H9 (cell line): ENCODE data around the gene INSYN2A. TPM values are rescaled to one million over a fixed set of nuclear protein-coding genes. Genes with fewer than 3 reads are reported as not detected.

ENCODE experiments used
- DNase-seq: peaks from one replicate; pipeline ENCODE4 v3.0.0-alpha.2; 2017
- H2AFZ ChIP-seq: one replicate; pipeline ENCODE4 v1.6.1; 2013; ENCODE audit warnings: mild to moderate bottlenecking, low read length, control low read depth, moderate library complexity
- H2AK5ac ChIP-seq: 2 replicates; pipeline ENCODE4 v1.6.1; 2013; ENCODE audit warnings: low read length, control low read depth, mixed read lengths; ENCODE audit not compliant: insufficient read length
- H2BK120ac ChIP-seq: one replicate; pipeline ENCODE4 v1.6.1; 2013; ENCODE audit warnings: low read depth, mild to moderate bottlenecking, low read length, control low read depth, inconsistent platforms; ENCODE audit not compliant: poor library complexity, severe bottlenecking
- H2BK12ac ChIP-seq: 2 replicates; pipeline ENCODE4 v1.6.1; 2013; ENCODE audit warnings: low read length, control low read depth, mixed read lengths, low read depth; ENCODE audit not compliant: insufficient read length
- H2BK15ac ChIP-seq: 2 replicates; pipeline ENCODE4 v1.6.1; 2013; ENCODE audit warnings: low read depth, low read length, control low read depth
- H2BK20ac ChIP-seq: one replicate; pipeline ENCODE4 v1.6.1; 2013; ENCODE audit warnings: low read depth, mild to moderate bottlenecking, low read length, control low read depth, inconsistent platforms; ENCODE audit not compliant: poor library complexity, severe bottlenecking
- H2BK5ac ChIP-seq: 2 replicates; pipeline ENCODE4 v1.6.1; 2013; ENCODE audit warnings: low read length, control low read depth, mixed read lengths; ENCODE audit not compliant: insufficient read length
- H3K14ac ChIP-seq: 2 replicates; pipeline ENCODE4 v1.6.1; 2013; ENCODE audit warnings: low read length, control low read depth; ENCODE audit not compliant: insufficient read depth
- H3K18ac ChIP-seq: 2 replicates; pipeline ENCODE4 v1.6.1; 2013; ENCODE audit warnings: low read depth, mild to moderate bottlenecking, mixed read lengths, low read length, control low read depth; ENCODE audit not compliant: insufficient read length
- H3K23ac ChIP-seq: 2 replicates; pipeline ENCODE4 v1.6.1; 2013; ENCODE audit warnings: low read length, control low read depth, mixed read lengths, low read depth; ENCODE audit not compliant: insufficient read length
- H3K23me2 ChIP-seq: 2 replicates; pipeline ENCODE4 v1.6.1; 2013; ENCODE audit warnings: low read depth, mild to moderate bottlenecking, mixed read lengths, low read length, control low read depth; ENCODE audit not compliant: insufficient read length, poor library complexity, severe bottlenecking
- H3K27ac ChIP-seq: 2 replicates; pipeline ENCODE4 v1.5.1; 2013; ENCODE audit warnings: low read length, control low read depth, mixed read lengths, low read depth; ENCODE audit not compliant: insufficient read length
- H3K27me3 ChIP-seq: 2 replicates; pipeline ENCODE4 v1.6.1; 2013; ENCODE audit warnings: low read length, control low read depth, inconsistent platforms; ENCODE audit not compliant: insufficient read depth
- H3K4ac ChIP-seq: 2 replicates; pipeline ENCODE4 v1.6.1; 2013; ENCODE audit warnings: low read depth, mild to moderate bottlenecking, control low read depth, inconsistent platforms, low read length, moderate library complexity
- H3K4me1 ChIP-seq: 2 replicates; pipeline ENCODE4 v1.6.1; 2013; ENCODE audit warnings: low read length, control low read depth, inconsistent platforms; ENCODE audit not compliant: insufficient read depth
- H3K4me2 ChIP-seq: 2 replicates; pipeline ENCODE4 v1.6.1; 2013; ENCODE audit warnings: low read length, control low read depth, mixed read lengths; ENCODE audit not compliant: insufficient read length, insufficient read depth
- H3K56ac ChIP-seq: 2 replicates; pipeline ENCODE4 v1.6.1; 2013; ENCODE audit warnings: low read depth, mild to moderate bottlenecking, mixed read lengths, low read length, control low read depth; ENCODE audit not compliant: insufficient read length
- H3K79me1 ChIP-seq: 2 replicates; pipeline ENCODE4 v1.6.1; 2013; ENCODE audit warnings: low read depth, mild to moderate bottlenecking, moderate library complexity, low read length, control low read depth, inconsistent platforms; ENCODE audit not compliant: insufficient read depth, poor library complexity, severe bottlenecking
- H3K79me2 ChIP-seq: 2 replicates; pipeline ENCODE4 v1.6.1; 2013; ENCODE audit warnings: low read length, control low read depth, inconsistent platforms; ENCODE audit not compliant: insufficient read depth
- H3K9ac ChIP-seq: 2 replicates; pipeline ENCODE4 v1.6.1; 2013; ENCODE audit warnings: low read length, control low read depth, mixed read lengths; ENCODE audit not compliant: insufficient read length; ENCODE audit errors: extremely low read depth
- H3K9me3 ChIP-seq: one replicate; pipeline ENCODE4 v1.6.1; 2013; ENCODE audit warnings: low read depth, low read length, inconsistent platforms; ENCODE audit not compliant: control insufficient read depth
- H3T11ph ChIP-seq: one replicate; pipeline ENCODE4 v1.6.1; 2013; ENCODE audit warnings: mild to moderate bottlenecking, low read length, control low read depth, inconsistent platforms
- H4K20me1 ChIP-seq: one replicate; pipeline ENCODE4 v1.6.1; 2013; ENCODE audit not compliant: control insufficient read depth, insufficient read length, insufficient read depth
- H4K5ac ChIP-seq: 2 replicates; pipeline ENCODE4 v1.6.1; 2013; ENCODE audit warnings: low read depth, mild to moderate bottlenecking, mixed read lengths, low read length, control low read depth; ENCODE audit not compliant: insufficient read length
- H4K8ac ChIP-seq: replicated peaks from 2 replicates; pipeline ENCODE4 v1.6.1; 2013; ENCODE audit warnings: low read length, control low read depth, mixed read lengths, low read depth; ENCODE audit not compliant: insufficient read length
- H4K91ac ChIP-seq: 2 replicates; pipeline ENCODE4 v1.6.1; 2013; ENCODE audit warnings: low read depth, mild to moderate bottlenecking, moderate library complexity, mixed read lengths, low read length, control low read depth; ENCODE audit not compliant: insufficient read length
- H3K27ac Mint-ChIP-seq, 3 experiments: 2 replicates in 2 of 3; 3 replicates in 1 of 3; pipeline ENCODE4 v1.8.0; 2020 to 2021; ENCODE audit warnings: mixed read lengths in 3 of 3, mild to moderate bottlenecking in 1 of 3, moderate library complexity in 1 of 3
- H3K27me3 Mint-ChIP-seq: 2 replicates; pipeline ENCODE4 v1.8.0; 2021; ENCODE audit warnings: low read depth, mild to moderate bottlenecking, moderate library complexity, mixed read lengths
- H3K36me3 Mint-ChIP-seq, 3 experiments: 2 replicates in 2 of 3; 3 replicates in 1 of 3; pipeline ENCODE4 v1.8.0; 2020 to 2021; ENCODE audit warnings: low read depth in 3 of 3, mixed read lengths in 3 of 3; ENCODE audit not compliant: insufficient read depth in 1 of 3
- H3K4me1 Mint-ChIP-seq, 2 experiments: 2 replicates each; pipeline ENCODE4 v1.8.0; 2020; ENCODE audit warnings: mixed read lengths in 2 of 2
- H3K4me3 Mint-ChIP-seq, 2 experiments: 2 replicates in 1 of 2; 3 replicates in 1 of 2; pipeline ENCODE4 v1.8.0; 2020 to 2021; ENCODE audit warnings: mild to moderate bottlenecking in 2 of 2, mixed read lengths in 2 of 2, moderate library complexity in 1 of 2
- H3K9me3 Mint-ChIP-seq, 2 experiments: 2 replicates in 1 of 2; 3 replicates in 1 of 2; pipeline ENCODE4 v1.8.0; 2020; ENCODE audit warnings: mild to moderate bottlenecking in 2 of 2, mixed read lengths in 2 of 2, moderate library complexity in 1 of 2
- CTCF ChIP-seq: fragments of 200-600 bp; sonication (generic); conservative IDR thresholded peaks from 3 replicates; pipeline ENCODE4 v1.8.0; 2021; ENCODE audit warnings: antibody characterized with exemption, mild to moderate bottlenecking
- WGBS: extraction: QIAGEN DNeasy Blood & Tissue Kit; methylation state at CpG from one replicate; pipeline ENCODE4 v1.1.7; 2013; ENCODE audit warnings: missing lambda C conversion rate, low lambda C conversion rate, mixed read lengths; ENCODE audit not compliant: insufficient read length; ENCODE audit errors: extremely low coverage; 5-methylcytosine and 5-hydroxymethylcytosine counted together
- total RNA-seq: library from RNA; stranded (reverse); gene quantifications from 2 replicates; pipeline ENCODE4 v1.2.1, GENCODE V29; 2021

INSYN2A gene
- total RNA-seq, 1 experiment from 2014 or later = 0.09 TPM

GRCh38 chr10:127186813-127187212, 9.6 kb downstream of the INSYN2A start:
- Histone ChIP-seq H2BK20ac (no peak overlapping the region), H3K23me2 (no peaks in the 10 kb centered on the region), H3K14ac (no peak overlapping the region), H3K4me2 (no peak overlapping the region), H3K23ac (no peak overlapping the region), H3K27ac (no peak overlapping the region), H4K20me1 (no peaks in the 10 kb centered on the region), H3K4ac (no peak overlapping the region), H4K8ac (no peak overlapping the region), H2BK15ac (no peak overlapping the region), H3K27me3 (no peaks in the 10 kb centered on the region; the same call in 1 of the 2 replicates), H3K18ac (no peak overlapping the region), H3K9me3 (no peaks in the 10 kb centered on the region), H2AK5ac (no peak overlapping the region), H4K5ac (no peak overlapping the region), H2AFZ (no peak overlapping the region), H3K79me1 (no peaks in the 10 kb centered on the region), H3K79me2 (no peaks in the 10 kb centered on the region), H4K91ac (no peak overlapping the region), H3T11ph (no peak overlapping the region), H2BK12ac (no peak overlapping the region), H3K4me1 (no peaks in the 10 kb centered on the region), H3K56ac (no peak overlapping the region), H2BK120ac (no peak overlapping the region), H2BK5ac (no peak overlapping the region), H3K9ac (no peak overlapping the region)
- H3K4me3 Mint-ChIP-seq = no peak overlapping the region
- no peaks in the 10 kb centered on the region for H3K9me3 Mint-ChIP-seq
- no peak for TF ChIP-seq CTCF
- no peaks in the 10 kb centered on the region for H3K27me3 Mint-ChIP-seq
- peaks cover 0 to 4% (median 4%) of the 10 kb centered on the region in 3 experiments; a peak in 2 of 7 replicates for H3K36me3 Mint-ChIP-seq
- WGBS = no CpG with 5 or more reads among the region's 7 CpGs
- H3K4me1 Mint-ChIP-seq = no peaks in the 10 kb centered on the region
- no peak for DNase-seq
- no peak overlapping the region for H3K27ac Mint-ChIP-seq
